HG02610 (cell line): ENCODE results near the gene FAM193A.
"Not testable (repeated sequence)": the region's sequence is repeated elsewhere in the genome, so short reads cannot be mapped to it uniquely, and the experiment has no call there.

ENCODE experiments used
- ATAC-seq: cut with Tn5 transposase; IDR thresholded peaks from one replicate; pipeline ENCODE4 v1.9.1; 2021; ENCODE audit warnings: mild to moderate bottlenecking, moderate library complexity; ENCODE audit not compliant: unreplicated experiment

The FAM193A gene

GRCh38 chr4:2536193-2537010 lies at the start of gene FAM193A:
FAM193A (plus strand) TSS chr4:2536647; CDS start chr4:2536916, 269 bp downstream.
- ATAC-seq, result peak; percentile 89

- no peak for ATAC-seq
These were observed 49.5 kb upstream of the FAM193A start for GRCh38 chr4:2486981-2487380.

DNA sequence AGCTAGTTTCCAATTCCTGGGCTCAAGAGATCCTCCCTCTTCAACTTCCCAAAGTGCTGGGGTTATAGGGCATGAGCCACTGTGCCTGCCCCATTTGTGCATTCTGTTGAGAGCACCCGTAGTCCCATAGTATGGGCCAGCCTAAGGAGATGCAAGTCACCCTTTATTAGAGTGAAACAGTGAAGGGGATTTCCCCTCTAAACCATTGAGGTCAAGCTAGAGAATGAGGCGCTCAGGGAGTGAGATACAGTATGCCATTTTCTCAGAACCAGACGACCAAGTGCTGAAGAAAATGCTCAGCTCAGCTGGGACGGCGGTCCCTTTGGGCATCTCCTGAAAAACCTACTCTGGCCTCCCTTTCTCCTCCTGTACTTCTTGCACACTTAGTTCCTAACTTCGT lies 48.8 kb upstream of the FAM193A start:
- peak; percentile 69 for ATAC-seq

DNA sequence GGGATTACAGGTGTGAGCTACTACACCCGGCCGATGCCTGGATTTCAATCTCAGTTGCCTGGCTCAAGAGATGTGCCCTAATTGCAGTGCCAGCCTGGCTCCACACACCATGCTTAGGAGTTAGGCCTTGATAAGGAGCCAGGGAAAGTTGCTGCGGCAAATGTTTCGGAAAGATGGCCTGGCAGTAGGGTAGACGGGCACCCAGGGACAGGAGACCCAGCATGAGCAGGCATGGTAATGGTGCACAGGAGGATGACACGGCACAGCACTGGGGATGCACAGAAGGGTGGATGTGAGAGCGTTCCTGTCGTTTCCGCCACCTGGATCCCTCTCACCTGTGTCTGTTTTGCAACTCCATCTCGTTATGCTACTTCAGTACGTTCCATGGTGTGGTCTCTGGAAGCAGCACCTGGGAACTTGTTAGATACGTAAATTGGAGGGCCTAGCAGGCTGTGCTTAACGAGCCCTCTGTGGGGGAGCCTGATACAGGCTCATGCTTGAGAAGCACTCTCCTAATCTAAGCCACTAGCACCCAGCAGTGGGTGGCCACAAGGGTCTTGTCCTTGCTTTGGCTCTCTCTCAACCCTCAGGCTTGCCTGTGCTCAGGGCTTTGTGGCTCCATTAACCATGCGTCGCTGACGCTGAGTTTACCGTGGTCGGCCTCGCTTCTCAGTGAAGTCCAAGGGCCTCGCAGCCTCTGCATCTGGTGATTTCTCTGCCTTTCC lies 47.2 kb upstream of the FAM193A start:
- no peak for ATAC-seq

- no peak for ATAC-seq
These were observed 46.5 kb upstream of the FAM193A start for GRCh38 chr4:2489841-2490552.

- no peak for ATAC-seq
These were observed 43.5 kb upstream of the FAM193A start for GRCh38 chr4:2492970-2493369.

- ATAC-seq, result no peak
These were observed 41.5 kb upstream of the FAM193A start for GRCh38 chr4:2494992-2495391.

- no peak for ATAC-seq
These were observed 39.1 kb upstream of the FAM193A start for GRCh38 chr4:2497324-2497723.

DNA sequence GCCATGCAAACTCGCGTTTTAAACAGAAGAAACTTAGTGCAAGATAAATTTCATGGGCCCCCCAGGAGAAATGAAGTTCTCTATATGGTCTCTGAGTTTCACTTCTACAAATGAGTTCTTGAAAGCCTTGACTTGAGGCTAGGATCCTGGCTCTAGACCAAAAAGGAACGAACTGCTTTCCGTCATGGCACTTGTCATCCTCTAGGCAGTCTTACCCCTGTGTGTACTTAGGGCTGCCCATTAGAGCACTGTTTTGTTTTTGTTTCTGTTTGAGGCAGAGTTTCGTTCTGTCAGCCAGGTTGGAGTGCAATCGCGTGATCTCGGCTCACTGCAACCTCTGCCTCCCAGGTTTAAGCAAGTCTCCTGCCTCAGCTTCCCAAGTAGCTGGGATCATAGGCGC lies 38.5 kb upstream of the FAM193A start:
- ATAC-seq, result peak; percentile 74

DNA sequence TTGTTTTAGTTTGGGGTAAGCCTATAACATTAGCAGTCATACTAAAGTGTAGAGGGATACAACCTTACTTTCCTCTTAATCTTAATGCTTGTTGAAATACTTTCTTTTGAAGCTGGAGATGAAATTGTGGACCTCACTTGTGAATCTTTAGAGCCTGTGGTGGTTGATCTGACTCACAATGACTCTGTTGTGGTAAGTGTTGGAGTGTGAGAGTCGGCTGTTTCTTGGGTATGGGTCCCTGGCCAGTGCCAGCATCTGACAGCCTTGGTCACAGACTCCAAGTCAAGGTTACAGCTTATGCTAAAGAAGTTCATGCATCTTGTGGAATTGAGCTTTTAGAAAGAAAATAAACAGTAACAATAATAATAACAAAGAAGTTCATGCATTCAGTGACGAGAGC lies 35.9 kb upstream of the FAM193A start:
- no peak for ATAC-seq

GRCh38 chr4:2501034-2501594 lies 35.3 kb upstream of the FAM193A start:
- no peak for ATAC-seq

DNA sequence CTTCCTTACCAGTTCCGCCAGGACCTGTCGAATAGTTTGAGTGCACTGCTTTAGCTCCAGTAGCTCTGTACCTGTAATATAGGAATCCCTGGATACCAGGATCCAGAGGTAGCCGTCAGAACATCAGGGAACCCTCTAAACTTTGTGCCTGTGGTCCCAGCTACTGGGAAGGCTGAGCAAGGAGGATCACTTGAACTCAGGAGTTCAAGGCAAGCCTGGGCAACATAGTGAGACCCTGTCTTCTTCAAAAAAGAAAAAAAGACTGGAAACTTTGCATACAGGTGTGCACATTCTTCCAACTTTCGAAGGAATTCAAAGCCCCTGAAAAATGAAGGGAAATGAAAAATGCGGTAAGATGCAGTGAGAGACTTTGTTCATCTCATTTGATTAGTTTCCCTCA lies 32.6 kb upstream of the FAM193A start:
- no peak for ATAC-seq

- no peak for ATAC-seq
These were observed 29.2 kb upstream of the FAM193A start for GRCh38 chr4:2507259-2507658.

GRCh38 chr4:2507855-2508254 lies 28.6 kb upstream of the FAM193A start:
- ATAC-seq, result no peak

DNA sequence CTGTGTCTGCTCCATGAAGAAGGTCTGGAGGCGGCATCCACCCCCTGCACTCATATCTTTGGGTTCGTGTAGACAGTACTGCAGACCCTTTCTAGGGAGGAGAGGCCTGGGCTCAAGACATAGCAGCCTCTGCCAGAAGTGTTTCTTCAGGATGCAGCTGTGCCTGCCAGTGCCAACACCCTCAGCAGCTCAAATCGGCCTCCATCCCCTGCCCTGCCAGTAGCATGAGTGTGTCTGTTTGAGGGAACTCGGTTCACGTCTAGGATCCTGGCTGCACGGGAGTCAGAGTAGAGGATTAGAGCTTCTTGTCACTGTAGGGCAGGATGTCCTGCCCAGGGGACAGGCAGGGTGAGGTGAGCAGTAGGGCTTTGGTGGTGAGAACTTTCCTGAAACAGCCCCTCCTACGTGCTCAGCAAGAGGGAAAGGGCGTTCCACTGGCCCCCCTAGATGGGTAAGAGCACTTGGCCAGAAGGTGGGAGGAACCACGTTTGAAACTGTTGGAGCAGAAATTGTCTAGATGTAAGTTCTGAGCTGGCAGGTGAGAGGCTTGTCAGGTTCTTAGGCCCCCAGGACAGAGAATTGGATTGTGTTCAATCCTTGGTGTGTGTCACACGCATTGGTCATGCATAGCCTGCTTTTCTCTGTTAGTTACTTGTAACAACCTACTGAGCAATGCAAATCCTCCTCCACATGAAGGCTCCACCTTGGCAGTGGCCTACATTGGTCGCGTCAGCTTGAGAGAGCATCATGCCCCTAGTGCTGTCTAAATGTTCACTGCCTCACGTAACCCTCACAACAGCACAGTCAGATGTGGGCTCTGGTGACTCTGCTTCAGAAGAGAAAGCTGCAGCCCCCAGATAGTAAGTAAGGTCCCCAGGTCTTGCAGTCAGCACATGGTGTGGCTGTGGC lies 25.8 kb upstream of the FAM193A start:
- no peak for ATAC-seq

DNA sequence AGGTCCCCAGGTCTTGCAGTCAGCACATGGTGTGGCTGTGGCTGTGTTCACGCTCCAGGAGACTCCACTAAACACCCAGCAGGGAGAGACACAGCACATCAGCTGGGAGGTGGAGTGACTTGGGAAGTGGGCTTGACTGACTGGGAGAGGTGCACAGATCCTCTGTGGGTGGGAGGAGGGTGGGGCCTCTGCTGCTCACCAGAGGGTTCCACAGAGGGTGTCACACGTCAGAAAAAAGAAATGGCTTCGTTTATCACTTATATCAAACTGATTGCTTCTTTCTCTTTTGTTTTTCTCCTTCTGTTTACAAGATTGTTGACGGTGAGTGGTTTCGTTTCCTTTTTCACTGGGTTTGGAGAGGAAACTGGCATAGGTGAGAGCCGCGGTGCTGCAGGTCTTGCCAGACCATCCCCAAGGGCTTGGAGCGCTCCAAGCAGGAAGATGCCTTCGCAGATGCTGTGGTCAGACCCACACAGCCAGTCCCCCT lies 24.8 kb upstream of the FAM193A start:
- no peak for ATAC-seq

DNA sequence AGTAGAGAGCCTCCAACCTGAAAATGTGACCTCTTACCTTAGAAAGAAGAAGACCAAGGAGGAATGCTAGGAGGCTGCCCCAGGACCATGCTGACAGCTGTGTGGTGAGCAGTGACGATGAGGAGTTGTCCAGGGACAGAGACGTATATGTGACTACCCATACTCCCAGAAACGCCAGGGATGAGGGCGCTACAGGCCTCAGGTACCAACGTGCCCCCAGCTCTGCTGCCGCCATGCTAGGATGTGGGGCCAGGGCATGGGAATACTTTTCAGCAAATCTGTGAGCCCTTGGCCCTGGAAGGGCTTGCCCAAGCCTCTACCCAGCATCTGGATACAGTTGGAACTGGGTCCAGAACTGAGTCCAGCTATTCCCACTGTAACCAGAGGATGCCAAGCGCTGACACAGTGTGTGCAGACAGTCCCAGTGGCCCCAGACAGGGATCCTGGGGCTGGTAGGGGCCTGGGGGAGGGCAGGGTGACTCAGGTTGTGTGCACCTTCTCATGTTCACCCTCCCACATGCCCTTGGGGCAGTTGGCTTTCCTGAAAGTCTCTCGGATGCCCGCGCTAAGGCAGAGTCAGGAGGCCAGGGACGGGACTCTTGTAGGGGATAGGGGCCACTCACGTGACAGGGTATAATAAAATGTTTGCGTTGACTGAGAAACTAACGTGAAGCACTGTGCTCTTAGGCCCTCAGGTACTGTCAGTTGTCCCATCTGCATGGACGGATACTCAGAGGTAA lies 23.9 kb upstream of the FAM193A start:
- no peak for ATAC-seq

DNA sequence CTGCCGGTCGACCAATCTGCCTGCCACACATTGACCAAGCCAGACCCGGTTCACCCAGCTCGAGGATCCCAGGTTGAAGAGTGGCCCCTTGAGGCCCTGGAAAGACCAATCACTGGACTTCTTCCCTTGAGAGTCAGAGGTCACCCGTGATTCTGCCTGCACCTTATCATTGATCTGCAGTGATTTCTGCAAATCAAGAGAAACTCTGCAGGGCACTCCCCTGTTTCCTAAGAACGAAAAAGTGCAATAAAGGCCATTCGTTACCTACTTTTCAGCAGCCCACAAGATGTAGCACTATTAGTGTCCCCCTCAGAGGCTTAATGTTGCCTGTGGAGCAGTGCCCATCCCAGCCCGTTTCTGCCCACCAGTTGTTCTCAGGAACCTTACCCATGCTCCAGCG lies 22.3 kb upstream of the FAM193A start:
- not testable (repeated sequence) for ATAC-seq

DNA sequence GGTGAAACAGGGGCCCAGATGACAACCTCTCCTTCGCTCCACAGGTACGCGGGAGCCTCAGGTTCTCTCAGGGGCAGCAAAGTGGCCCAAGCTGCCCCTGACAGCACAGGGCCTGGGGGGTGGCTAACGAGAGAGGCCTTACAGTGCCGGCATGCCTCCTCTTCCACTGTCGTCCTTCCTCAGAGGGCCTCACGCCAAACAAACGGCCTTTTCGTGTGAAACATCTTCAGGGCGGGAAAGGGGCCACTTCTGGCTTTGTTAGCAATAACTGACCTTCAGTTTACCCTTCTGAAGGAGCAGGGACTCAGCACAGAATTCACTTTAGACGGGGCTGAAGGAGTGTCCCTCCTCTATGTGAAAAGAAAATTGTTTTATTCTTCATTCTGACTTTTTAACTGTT lies 21.5 kb upstream of the FAM193A start:
- not testable (repeated sequence) for ATAC-seq
